GM18507 (cell line): ENCODE results near the gene SEC24A.
"Not testable (repeated sequence)": the region's sequence is repeated elsewhere in the genome, so short reads cannot be mapped to it uniquely, and the experiment has no call there.

Experiments used
- DNase-seq: peaks from one replicate; pipeline ENCODE4 v3.0.0; 2011; ENCODE audit warnings: low read depth; ENCODE audit not compliant: insufficient read length; ENCODE audit errors: extremely low spot score
- FAIRE-seq: peaks from 2 replicates; lab custom pipeline; 2011; peaks lifted over from hg19 to GRCh38; lab: Jason Lieb, UNC

SEC24A gene

DNA sequence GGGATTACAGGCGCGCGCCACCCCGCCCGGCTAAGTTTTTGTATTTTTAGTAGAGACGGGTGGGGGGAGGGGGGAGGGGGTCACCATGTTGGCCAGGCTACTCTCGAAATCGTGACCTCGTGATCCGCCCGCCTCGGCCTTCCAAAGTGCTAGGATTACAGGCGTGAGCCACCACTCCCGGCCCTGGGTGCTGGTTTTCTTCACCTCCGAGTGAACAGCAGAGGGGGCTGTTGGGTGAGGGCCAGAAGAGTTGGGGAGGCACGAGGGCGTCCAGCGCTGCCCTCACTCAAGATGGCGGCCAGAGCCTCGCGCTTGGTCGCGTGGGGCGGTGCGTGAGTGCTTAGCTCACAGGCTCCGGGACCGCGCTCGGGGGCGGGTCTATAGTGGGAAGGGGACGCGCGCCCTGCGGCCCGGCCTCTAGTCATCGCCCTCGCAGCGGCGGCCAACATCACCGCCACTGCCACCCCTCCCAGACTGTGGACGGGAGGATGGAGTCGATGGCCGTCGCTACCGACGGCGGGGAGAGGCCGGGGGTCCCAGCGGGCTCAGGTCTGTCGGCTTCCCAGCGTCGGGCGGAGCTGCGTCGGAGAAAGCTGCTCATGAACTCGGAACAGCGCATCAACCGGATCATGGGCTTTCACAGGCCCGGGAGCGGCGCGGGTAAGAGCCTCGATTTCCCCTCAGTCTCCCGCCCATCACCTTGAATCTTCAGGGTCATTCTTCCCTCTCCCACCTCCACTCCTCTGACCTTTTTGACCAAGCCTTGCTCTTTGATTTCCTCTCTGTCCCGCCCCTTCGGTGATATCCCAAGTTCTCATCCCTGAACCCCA, 89.8 kb downstream of the SEC24A start, which contains the start of gene CAMLG:
Gene CAMLG (plus strand): TSS at position 416 of the 830 bp plus-strand sequence. CDS start 73 bp downstream, at position 489.
- FAIRE-seq = peak; percentile 83
- peak; percentile 88 for DNase-seq

DNA sequence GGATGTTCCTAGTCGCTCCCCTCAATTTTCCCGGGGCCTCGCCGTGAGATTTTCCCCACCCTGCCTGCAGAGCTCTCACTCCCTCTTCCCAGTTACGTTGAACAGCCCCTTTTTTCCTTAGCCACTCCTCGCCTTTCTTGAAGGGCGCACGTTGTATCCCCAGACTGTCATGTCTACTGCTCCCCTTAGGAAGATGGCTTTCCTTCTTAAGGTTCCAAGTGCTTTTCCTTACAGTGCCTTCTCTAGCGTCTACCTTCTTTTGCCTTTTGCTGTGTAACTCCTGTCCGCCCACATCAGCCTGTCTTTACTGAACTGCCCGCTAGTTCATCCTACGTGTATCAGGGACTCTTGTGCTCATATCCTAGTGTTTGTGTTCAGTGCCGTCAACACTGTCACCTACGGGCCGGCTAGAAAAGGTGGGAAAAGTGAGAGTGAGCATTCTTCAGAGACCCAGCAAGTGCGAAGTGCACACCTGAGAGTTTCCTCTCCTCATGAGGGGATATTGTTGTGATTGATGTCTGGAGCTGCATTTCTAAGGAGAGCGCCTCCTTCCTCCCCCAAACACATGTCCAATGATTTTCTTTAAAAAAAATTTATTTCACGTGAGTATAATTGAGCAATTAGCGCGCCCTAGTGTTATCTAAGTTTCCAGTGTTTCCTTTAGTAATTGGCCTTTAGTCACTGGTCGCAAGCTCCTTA, 90.5 kb downstream of the SEC24A start:
- DNase-seq = no peak
- peak; percentile 49 for FAIRE-seq

DNA sequence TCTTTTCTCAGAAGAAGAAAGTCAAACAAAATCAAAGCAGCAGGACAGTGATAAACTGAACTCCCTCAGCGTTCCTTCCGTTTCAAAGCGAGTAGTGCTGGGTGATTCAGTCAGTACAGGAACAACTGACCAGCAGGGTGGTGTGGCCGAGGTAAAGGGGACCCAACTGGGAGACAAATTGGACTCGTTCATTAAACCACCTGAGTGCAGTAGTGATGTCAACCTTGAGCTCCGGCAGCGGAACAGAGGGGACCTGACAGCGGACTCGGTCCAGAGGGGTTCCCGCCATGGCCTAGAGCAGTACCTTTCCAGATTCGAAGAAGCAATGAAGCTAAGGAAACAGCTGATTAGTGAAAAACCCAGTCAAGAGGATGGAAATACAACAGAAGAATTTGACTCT, 92.5 kb downstream of the SEC24A start:
- no peak for DNase-seq
- no peak for FAIRE-seq

DNA sequence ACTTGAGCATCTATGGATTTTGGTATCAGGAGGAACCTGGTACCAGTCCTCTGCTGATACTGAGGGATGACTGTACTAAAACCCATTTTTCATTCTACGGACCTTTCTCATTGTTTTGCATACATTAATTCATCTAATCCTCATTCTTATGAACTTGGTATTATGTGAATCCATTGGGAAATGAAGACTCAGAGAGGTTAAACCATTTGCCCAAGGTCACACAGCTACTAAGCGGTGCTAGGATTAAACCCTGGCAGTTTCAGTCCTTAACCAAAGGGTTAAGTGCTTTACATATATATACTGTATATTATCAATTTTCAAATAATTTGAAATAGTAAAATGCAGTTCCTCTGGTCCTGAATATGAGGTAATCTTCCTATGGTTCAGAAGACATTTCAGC, 93.5 kb downstream of the SEC24A start:
- FAIRE-seq (no peak), DNase-seq (no peak)

DNA sequence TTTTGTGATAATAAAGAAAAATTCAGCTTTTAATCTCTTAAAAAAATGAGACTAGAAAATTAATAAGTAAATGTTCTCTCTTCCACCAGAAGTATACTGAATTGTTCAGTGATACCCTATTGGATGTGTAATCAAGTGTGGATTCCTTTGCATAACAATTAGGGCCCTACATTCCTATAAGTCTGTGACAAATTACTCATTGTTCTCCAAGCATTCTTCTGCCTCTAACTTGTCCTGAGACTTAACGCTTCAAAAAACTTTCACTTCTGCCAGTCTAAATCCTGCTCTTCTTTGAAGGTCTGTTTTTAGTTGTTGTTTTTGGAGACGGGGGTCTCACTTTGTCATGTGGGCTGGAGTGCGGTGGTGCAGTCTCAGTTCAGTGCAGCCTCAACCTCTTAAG, 100.8 kb downstream of the SEC24A start:
- FAIRE-seq (no peak), DNase-seq (no peak)

DNA sequence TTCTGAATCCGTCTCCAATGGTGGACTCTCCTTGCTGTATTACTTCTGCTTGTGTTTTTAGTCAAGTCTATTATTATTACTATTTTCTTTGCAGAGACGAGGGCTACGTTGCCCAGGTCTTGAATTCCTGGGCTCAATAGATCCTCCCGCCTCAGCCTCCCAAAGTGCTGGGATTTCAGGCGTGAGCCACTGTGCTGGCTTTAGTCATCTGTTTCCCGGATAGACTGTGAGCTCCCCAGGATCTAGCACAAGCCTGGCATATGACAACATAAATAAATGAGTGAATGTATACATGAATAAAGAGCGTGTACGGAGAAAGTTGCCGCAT, 109.6 kb downstream of the SEC24A start:
- FAIRE-seq (no peak), DNase-seq (no peak)

DNA sequence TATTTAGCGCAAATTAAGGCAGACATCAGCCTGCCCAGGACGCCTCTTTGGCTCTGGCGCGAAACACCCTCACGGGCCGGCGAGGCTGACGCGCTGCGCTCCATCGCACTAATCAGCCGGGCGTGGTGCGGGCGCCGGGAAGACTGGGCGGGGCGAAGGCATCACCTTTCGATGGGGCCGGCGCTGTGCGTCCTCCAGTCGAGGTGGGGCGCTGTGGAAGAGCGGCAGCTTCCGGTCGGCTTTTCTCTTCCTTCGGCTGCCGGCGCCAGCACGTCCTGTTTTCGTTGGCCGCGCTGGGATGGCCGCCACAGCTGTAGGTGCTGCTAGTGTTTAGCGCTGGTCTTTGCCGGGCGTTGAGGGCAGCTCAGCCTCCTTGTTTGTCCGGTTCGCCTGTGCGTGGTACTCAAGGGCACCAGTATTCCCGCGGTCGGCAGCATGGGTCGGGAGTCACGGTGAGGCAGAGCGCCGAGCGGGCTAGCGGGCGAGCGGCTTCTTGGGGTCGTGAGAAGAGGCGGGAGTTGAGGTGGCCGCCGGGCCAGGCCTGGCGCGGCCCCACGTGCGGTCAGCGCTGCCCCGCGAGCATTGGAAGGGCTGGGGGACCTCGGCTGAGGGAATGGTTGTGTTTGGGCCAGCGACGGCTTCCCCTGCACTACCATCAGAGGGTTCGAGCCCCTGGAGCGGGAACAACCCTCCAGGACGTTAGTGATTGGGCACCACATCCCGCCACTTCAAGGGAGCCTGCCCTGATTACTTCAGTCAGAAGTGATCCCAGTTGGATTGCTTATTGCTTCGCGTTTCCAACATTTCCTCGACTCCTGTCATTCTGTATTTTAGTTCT, 110.1 kb downstream of the SEC24A start, which contains the start of gene DDX46:
Gene DDX46 (plus strand): TSS at position 276 of the 838 bp plus-strand sequence. CDS start 160 bp downstream, at position 436.
- FAIRE-seq (peak; percentile 90), DNase-seq (peak; percentile 93)

DNA sequence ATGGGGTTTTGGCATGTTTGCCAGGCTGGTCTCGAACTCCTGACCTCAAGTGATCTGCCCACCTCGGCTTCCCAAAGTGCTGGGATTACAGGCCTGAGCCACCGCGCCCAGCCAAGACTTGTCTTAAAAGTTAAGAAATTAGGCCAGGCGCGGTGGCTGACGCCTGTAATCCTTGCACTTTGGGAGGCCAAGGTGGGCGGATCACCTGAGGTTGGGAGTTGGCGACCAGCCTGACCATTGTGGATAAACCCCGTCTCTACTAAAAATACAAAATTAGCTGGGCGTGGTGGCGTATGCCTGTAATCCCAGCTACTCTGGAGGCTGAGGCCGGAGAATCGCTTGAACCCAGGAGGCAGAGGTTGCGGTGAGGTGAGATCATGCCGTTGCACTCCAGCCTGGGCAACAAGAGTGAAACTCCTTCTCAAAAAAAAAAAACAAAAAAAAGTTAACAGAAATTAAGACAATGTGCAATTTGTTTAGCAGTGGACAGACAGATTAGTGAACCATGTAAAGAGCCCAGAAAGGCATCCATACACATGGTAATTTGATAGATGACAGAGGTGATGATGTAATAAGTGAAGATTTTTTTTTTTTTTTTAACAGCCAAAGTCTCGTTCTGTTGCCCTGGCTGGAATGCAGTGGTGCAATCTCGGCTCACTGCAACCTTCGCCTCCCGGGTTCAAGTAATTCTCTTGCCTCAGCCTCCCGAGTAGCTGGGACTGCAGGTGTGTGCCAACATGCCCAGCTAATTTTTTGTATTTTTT, 119.1 kb downstream of the SEC24A start:
- not testable (repeated sequence) for FAIRE-seq, DNase-seq

DNA sequence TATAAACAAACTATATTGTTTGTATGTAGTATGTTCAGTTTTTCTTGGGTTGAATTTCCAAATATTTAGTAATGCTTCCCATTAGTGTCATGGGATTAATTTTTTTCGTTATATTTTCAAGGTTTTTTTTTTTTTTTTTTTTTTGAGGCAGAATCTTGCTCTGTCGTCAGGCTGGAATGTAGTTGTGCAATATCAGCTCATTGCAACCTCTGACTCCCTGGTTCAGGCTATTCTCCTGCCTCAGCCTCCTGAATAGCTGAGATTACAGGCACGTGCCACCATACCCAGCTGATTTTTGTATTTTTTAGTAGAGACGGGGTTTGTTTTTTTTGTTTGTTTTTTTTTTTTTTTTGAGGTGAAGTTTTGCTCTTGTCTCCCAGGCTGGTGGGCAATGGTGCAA, 120.6 kb downstream of the SEC24A start:
- no peak for FAIRE-seq

DNA sequence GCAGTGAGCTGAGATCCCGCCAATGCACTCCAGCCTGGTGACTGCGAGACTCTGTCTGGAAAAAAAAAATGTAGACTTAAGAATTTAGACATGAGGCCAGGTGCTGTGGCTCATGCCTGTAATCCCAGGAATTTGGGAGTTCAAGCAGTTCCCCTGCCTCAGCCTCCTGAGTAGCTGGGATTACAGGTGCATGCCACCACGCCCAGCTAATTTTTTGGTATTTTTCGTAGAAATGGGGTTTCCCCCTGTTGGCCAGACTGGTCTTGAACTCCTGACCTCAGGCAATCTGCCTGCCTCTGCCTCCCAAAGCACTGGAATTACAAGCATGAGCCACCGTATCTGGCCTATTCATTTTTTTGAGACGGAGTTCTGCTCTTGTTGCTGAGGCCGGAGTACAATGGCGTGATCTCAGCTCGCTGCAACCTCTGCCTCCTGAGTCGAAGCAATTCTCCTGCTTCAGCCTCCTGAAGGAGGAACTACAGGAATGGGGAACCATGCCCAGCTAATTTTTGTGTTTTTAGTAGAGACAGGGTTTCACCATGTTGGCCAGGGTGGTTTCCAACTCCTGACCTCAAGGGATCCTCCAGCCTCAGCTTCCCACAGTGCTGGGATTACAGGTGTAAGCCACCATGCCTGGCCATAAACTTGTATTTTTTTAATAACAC, 124.0 kb downstream of the SEC24A start:
- FAIRE-seq = no peak
- no peak for DNase-seq

More for the DNA sequence above, 120.6 kb downstream of the SEC24A start:
- no peak for DNase-seq

DNA sequence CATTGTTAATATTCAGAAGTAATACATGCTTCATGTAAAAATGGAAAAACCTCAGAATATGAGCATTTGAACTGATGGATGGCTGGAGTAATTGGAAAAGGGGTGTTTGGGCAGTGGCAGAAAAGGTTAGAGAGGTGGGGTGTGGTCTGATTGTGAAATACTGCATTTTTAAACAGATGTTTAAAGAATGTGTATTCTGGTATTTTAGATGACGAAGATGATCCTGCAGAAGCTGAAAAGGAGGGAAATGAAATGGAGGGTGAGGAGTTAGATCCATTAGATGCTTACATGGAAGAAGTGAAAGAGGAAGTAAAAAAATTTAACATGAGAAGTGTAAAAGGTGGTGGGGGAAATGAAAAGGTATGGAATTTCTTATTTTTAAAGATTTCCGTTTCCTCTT, 128.8 kb downstream of the SEC24A start:
- no peak for DNase-seq
- FAIRE-seq = no peak
